IPS-18a (cell line): ENCODE measurements around the gene GPC6.

Source experiments
- H3K27ac ChIP-seq: one replicate; pipeline ENCODE4 v1.5.1; 2013; ENCODE audit warnings: low read length
- H3K27me3 ChIP-seq: one replicate; pipeline ENCODE4 v1.6.1; 2013; ENCODE audit warnings: mild to moderate bottlenecking, low read length; ENCODE audit not compliant: control insufficient read depth, insufficient read depth
- H3K36me3 ChIP-seq: one replicate; pipeline ENCODE4 v1.6.1; 2013; ENCODE audit warnings: low read depth, low read length; ENCODE audit not compliant: control insufficient read depth
- H3K4me1 ChIP-seq: one replicate; pipeline ENCODE4 v1.6.1; 2013; ENCODE audit warnings: low read depth, low read length; ENCODE audit not compliant: control insufficient read depth
- H3K4me3 ChIP-seq: one replicate; pipeline ENCODE4 v1.5.1; 2013; ENCODE audit warnings: low read length
- H3K9ac ChIP-seq: one replicate; pipeline ENCODE4 v1.6.1; 2013; ENCODE audit warnings: mild to moderate bottlenecking, low read length, moderate library complexity
- H3K9me3 ChIP-seq: one replicate; pipeline ENCODE4 v1.6.1; 2013; ENCODE audit warnings: low read depth, low read length; ENCODE audit not compliant: control insufficient read depth

Gene GPC6

GRCh38 chr13:93280688-93281087 is 54.1 kb downstream of the GPC6 start:
- Histone ChIP-seq H3K36me3 (no peaks in the 10 kb centered on the region), H3K27me3 (no peaks in the 10 kb centered on the region), H3K4me3 (no peak overlapping the region), H3K9me3 (no peaks in the 10 kb centered on the region), H3K4me1 (peaks cover 19% of the 10 kb centered on the region), H3K9ac (no peak overlapping the region), H3K27ac (no peak overlapping the region)

- Histone ChIP-seq H3K4me3 (no peak overlapping the region), H3K36me3 (no peaks in the 10 kb centered on the region), H3K4me1 (peaks cover 19% of the 10 kb centered on the region), H3K27me3 (no peaks in the 10 kb centered on the region), H3K9ac (no peak overlapping the region), H3K27ac (no peak overlapping the region), H3K9me3 (no peaks in the 10 kb centered on the region)
These were observed 56.6 kb downstream of the GPC6 start for GRCh38 chr13:93283255-93283654.

GRCh38 chr13:93284064-93284463 is 57.5 kb downstream of the GPC6 start:
- Histone ChIP-seq H3K4me1 (peaks cover 17% of the 10 kb centered on the region), H3K9me3 (no peaks in the 10 kb centered on the region), H3K36me3 (no peaks in the 10 kb centered on the region), H3K4me3 (no peak overlapping the region), H3K27ac (no peak overlapping the region), H3K27me3 (no peaks in the 10 kb centered on the region), H3K9ac (no peak overlapping the region)

GRCh38 chr13:93286047-93286446 is 59.4 kb downstream of the GPC6 start:
- no peaks in the 10 kb centered on the region for H3K27me3 ChIP-seq
- no peaks in the 10 kb centered on the region for H3K9me3 ChIP-seq
- no peak overlapping the region for H3K9ac ChIP-seq
- no peak overlapping the region for H3K4me3 ChIP-seq
- no peak overlapping the region for H3K27ac ChIP-seq
- no peaks in the 10 kb centered on the region for H3K36me3 ChIP-seq
- peaks cover 3% of the 10 kb centered on the region for H3K4me1 ChIP-seq

- Histone ChIP-seq H3K27me3 (no peaks in the 10 kb centered on the region), H3K9ac (no peak overlapping the region), H3K4me1 (no peaks in the 10 kb centered on the region), H3K27ac (no peak overlapping the region), H3K36me3 (no peaks in the 10 kb centered on the region), H3K4me3 (no peak overlapping the region), H3K9me3 (no peaks in the 10 kb centered on the region)
These were observed 62.4 kb downstream of the GPC6 start for GRCh38 chr13:93289053-93289452.

GRCh38 chr13:93289842-93290241 is 63.2 kb downstream of the GPC6 start:
- H3K4me1 ChIP-seq: peaks cover 4% of the 10 kb centered on the region
- no peaks in the 10 kb centered on the region for H3K27me3 ChIP-seq
- H3K27ac ChIP-seq: no peak overlapping the region
- H3K4me3 ChIP-seq: no peak overlapping the region
- H3K9me3 ChIP-seq: no peaks in the 10 kb centered on the region
- H3K9ac ChIP-seq: no peak overlapping the region
- H3K36me3 ChIP-seq: no peaks in the 10 kb centered on the region

GRCh38 chr13:93290503-93290902 is 63.9 kb downstream of the GPC6 start:
- Histone ChIP-seq H3K9ac (no peak overlapping the region), H3K27ac (no peak overlapping the region), H3K27me3 (no peaks in the 10 kb centered on the region), H3K4me3 (no peak overlapping the region), H3K4me1 (peaks cover 4% of the 10 kb centered on the region), H3K9me3 (no peaks in the 10 kb centered on the region), H3K36me3 (no peaks in the 10 kb centered on the region)

GRCh38 chr13:93292366-93292765 is 65.8 kb downstream of the GPC6 start:
- Histone ChIP-seq H3K9me3 (no peaks in the 10 kb centered on the region), H3K9ac (no peak overlapping the region)

GRCh38 chr13:93293710-93294109 is 67.1 kb downstream of the GPC6 start:
- no peak overlapping the region for H3K9ac ChIP-seq
- H3K9me3 ChIP-seq: no peaks in the 10 kb centered on the region
- H3K4me1 ChIP-seq: peaks cover 4% of the 10 kb centered on the region
- no peak overlapping the region for H3K4me3 ChIP-seq
- H3K27me3 ChIP-seq: no peaks in the 10 kb centered on the region
- H3K27ac ChIP-seq: no peak overlapping the region
- no peaks in the 10 kb centered on the region for H3K36me3 ChIP-seq

More at GRCh38 chr13:93292366-93292765, 65.8 kb downstream of the GPC6 start:
- H3K36me3 ChIP-seq: no peaks in the 10 kb centered on the region
- no peaks in the 10 kb centered on the region for H3K27me3 ChIP-seq
- H3K27ac ChIP-seq: no peak overlapping the region
- H3K4me3 ChIP-seq: no peak overlapping the region
- H3K4me1 ChIP-seq: peaks cover 4% of the 10 kb centered on the region

- H3K4me1 ChIP-seq: peaks cover 4% of the 10 kb centered on the region
- no peak overlapping the region for H3K27ac ChIP-seq
- no peaks in the 10 kb centered on the region for H3K36me3 ChIP-seq
- H3K27me3 ChIP-seq: no peaks in the 10 kb centered on the region
- no peak overlapping the region for H3K9ac ChIP-seq
- no peak overlapping the region for H3K4me3 ChIP-seq
- no peaks in the 10 kb centered on the region for H3K9me3 ChIP-seq
These were observed 70.0 kb downstream of the GPC6 start for GRCh38 chr13:93296584-93296983.

GRCh38 chr13:93298713-93299112 is 72.1 kb downstream of the GPC6 start:
- H3K9me3 ChIP-seq: no peaks in the 10 kb centered on the region
- no peaks in the 10 kb centered on the region for H3K27me3 ChIP-seq
- H3K9ac ChIP-seq: no peak overlapping the region
- no peak overlapping the region for H3K27ac ChIP-seq
- H3K4me3 ChIP-seq: no peak overlapping the region
- no peaks in the 10 kb centered on the region for H3K36me3 ChIP-seq
- H3K4me1 ChIP-seq: peaks cover 4% of the 10 kb centered on the region

- no peaks in the 10 kb centered on the region for H3K27me3 ChIP-seq
- H3K4me1 ChIP-seq: peaks cover 13% of the 10 kb centered on the region
- no peak overlapping the region for H3K9ac ChIP-seq
- no peaks in the 10 kb centered on the region for H3K9me3 ChIP-seq
- no peak overlapping the region for H3K4me3 ChIP-seq
- no peak overlapping the region for H3K27ac ChIP-seq
- H3K36me3 ChIP-seq: no peaks in the 10 kb centered on the region
These were observed 77.5 kb downstream of the GPC6 start for GRCh38 chr13:93304134-93304533.
